Neural cell (in vitro differentiated cells): ENCODE measurements around the gene AFF2. TPM values are rescaled to one million over a fixed set of nuclear protein-coding genes. Genes with fewer than 3 reads are reported as not detected.

ENCODE experiments used
- H2AFZ ChIP-seq: fragments of 200-600, 300-800 bp; sonication (generic), shearing (Covaris generic); 2 replicates; pipeline ENCODE4 v1.6.0; 2014; ENCODE audit warnings: low read depth, mild to moderate bottlenecking, antibody characterized with exemption, low read length, moderate library complexity
- H3F3A ChIP-seq: fragments of 200-600 bp; shearing (Covaris generic); 2 replicates; pipeline ENCODE4 v1.6.1; 2016; ENCODE audit warnings: mild to moderate bottlenecking, moderate library complexity, mixed read lengths, antibody characterized with exemption, low read length; ENCODE audit not compliant: insufficient read depth, poor library complexity, severe bottlenecking
- H3K27ac ChIP-seq: fragments of 200-600, 300-800 bp; sonication (generic), shearing (Covaris generic); 2 replicates; pipeline ENCODE4 v1.5.1; 2014; ENCODE audit warnings: mild to moderate bottlenecking, low read length, moderate library complexity
- H3K27me3 ChIP-seq: fragments of 300-800, 200-600 bp; sonication (generic), shearing (Covaris generic); 2 replicates; pipeline ENCODE4 v1.6.0; 2014; ENCODE audit warnings: mild to moderate bottlenecking, low read depth, low read length, moderate library complexity; ENCODE audit not compliant: insufficient read depth
- H3K36me3 ChIP-seq: fragments of 300-800, 200-600 bp; sonication (generic), shearing (Covaris generic); 2 replicates; pipeline ENCODE4 v1.5.1; 2014; ENCODE audit warnings: mild to moderate bottlenecking, antibody characterized with exemption, low read length, moderate library complexity; ENCODE audit not compliant: insufficient read depth
- H3K4me2 ChIP-seq: fragments of 300-800, 200-600 bp; sonication (generic), shearing (Covaris generic); 2 replicates; pipeline ENCODE4 v1.6.0; 2014; ENCODE audit warnings: mild to moderate bottlenecking, low read length
- H3K4me3 ChIP-seq: fragments of 300-800, 200-600 bp; sonication (generic), shearing (Covaris generic); 2 replicates; pipeline ENCODE4 v1.5.1; 2014; ENCODE audit warnings: mild to moderate bottlenecking, low read length, moderate library complexity
- H3K79me2 ChIP-seq: fragments of 200-600 bp; shearing (Covaris generic); replicated peaks from 2 replicates; pipeline ENCODE4 v1.6.0; 2014; ENCODE audit warnings: mild to moderate bottlenecking, low read length, moderate library complexity; ENCODE audit not compliant: insufficient read depth
- H3K9ac ChIP-seq: fragments of 300-800, 200-600 bp; sonication (generic), shearing (Covaris generic); 2 replicates; pipeline ENCODE4 v1.6.1; 2016; ENCODE audit warnings: mild to moderate bottlenecking, low read length, mixed read lengths
- H3K9me2 ChIP-seq: fragments of 200-600 bp; shearing (Covaris generic); 2 replicates; pipeline ENCODE4 v1.6.1; 2016; ENCODE audit warnings: mild to moderate bottlenecking, low read length, mixed read lengths; ENCODE audit not compliant: insufficient read depth
- H3K9me3 ChIP-seq: fragments of 200-600, 300-800 bp; sonication (generic), shearing (Covaris generic); 2 replicates; pipeline ENCODE4 v1.6.1; 2016; ENCODE audit warnings: mild to moderate bottlenecking, mixed run types, low read length, moderate library complexity, mixed read lengths
- H4K20me1 ChIP-seq: fragments of 200-600 bp; shearing (Covaris generic); 2 replicates; pipeline ENCODE4 v1.6.1; 2016; ENCODE audit warnings: mild to moderate bottlenecking, mixed run types; ENCODE audit not compliant: insufficient read depth
- EP300 ChIP-seq: fragments of 450-650 bp; conservative IDR thresholded peaks from 2 replicates; pipeline ENCODE4 v1.6.1; 2014; ENCODE audit warnings: antibody characterized with exemption, mild to moderate bottlenecking, moderate library complexity; ENCODE audit not compliant: poor library complexity, severe bottlenecking
- EZH2 ChIP-seq: fragments of 200-600, 300-800 bp; shearing (Covaris generic), sonication (generic); IDR thresholded peaks from 2 replicates; pipeline ENCODE4 v1.6.1; 2014; ENCODE audit warnings: antibody characterized with exemption, low read length, borderline replicate concordance, mild to moderate bottlenecking; ENCODE audit not compliant: insufficient read depth, poor library complexity, severe bottlenecking
- MXI1 ChIP-seq: fragments of 450-650 bp; conservative IDR thresholded peaks from 2 replicates; pipeline ENCODE4 v1.6.1; 2014; ENCODE audit warnings: antibody characterized with exemption, mild to moderate bottlenecking; ENCODE audit not compliant: poor library complexity, severe bottlenecking
- POLR2AphosphoS5 ChIP-seq: IDR thresholded peaks from 2 replicates; pipeline ENCODE4 v1.6.1; 2012
- RAD21 ChIP-seq: fragments of 450-650 bp; conservative IDR thresholded peaks from 2 replicates; pipeline ENCODE4 v1.6.1; 2014; ENCODE audit warnings: antibody characterized with exemption, mild to moderate bottlenecking, moderate library complexity
- SMC3 ChIP-seq: fragments of 450-650 bp; conservative IDR thresholded peaks from 2 replicates; pipeline ENCODE4 v1.6.1; 2014; ENCODE audit warnings: antibody characterized with exemption, mild to moderate bottlenecking, moderate library complexity; ENCODE audit not compliant: poor library complexity
- TAF1 ChIP-seq: IDR thresholded peaks from 2 replicates; pipeline ENCODE4 v1.6.1; 2012; ENCODE audit warnings: low read depth
- polyA plus RNA-seq: library from polyadenylated mRNA; depleted of rRNA; stranded (reverse); fragments of >200 nt; gene quantifications from 2 replicates; pipeline ENCODE4 v1.2.3, GENCODE V29; 2014
- TF ChIP-seq, protein P1 (sequence below): IDR thresholded peaks from 2 replicates; pipeline ENCODE4 v1.6.1; 2012; ENCODE audit warnings: borderline replicate concordance
- TF ChIP-seq, protein P2 (sequence below): fragments of 450-650 bp; IDR thresholded peaks from 2 replicates; pipeline ENCODE4 v1.5.1; 2014; ENCODE audit warnings: antibody characterized with exemption, mild to moderate bottlenecking, moderate library complexity; ENCODE audit not compliant: poor library complexity, severe bottlenecking

The AFF2 gene
- polyA plus RNA-seq, 1 donor from 2014 or later = 10.5 TPM

DNA sequence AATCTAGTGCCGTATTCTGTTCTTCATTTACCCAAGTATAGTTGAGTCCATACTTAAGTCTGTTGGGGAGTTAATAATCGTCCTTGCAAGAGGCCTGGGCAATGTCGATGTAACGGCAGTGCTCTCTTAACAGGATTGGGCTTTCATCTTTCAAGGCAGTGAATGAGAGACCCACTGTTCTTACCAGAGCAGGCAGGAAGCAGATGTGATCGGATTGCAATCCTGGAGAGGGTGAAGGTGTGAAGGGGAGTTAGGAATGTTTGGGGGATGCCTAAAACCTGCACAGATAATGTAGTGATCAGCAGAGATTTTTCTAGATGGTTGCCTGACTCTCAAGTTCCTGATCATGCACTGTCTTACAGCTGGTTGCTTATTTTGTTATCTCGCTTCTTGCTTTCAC is 308.4 kb downstream of the AFF2 start:
- no peak overlapping the region for H2AFZ ChIP-seq
- no peak overlapping the region for H3K4me3 ChIP-seq
- H4K20me1 ChIP-seq = no peaks in the 10 kb centered on the region
- H3K36me3 ChIP-seq = no peaks in the 10 kb centered on the region
- H3K79me2 ChIP-seq = no peaks in the 10 kb centered on the region
- H3K9me2 ChIP-seq = no peaks in the 10 kb centered on the region
- H3F3A ChIP-seq = no peaks in the 10 kb centered on the region
- TF ChIP-seq, protein P1, sequence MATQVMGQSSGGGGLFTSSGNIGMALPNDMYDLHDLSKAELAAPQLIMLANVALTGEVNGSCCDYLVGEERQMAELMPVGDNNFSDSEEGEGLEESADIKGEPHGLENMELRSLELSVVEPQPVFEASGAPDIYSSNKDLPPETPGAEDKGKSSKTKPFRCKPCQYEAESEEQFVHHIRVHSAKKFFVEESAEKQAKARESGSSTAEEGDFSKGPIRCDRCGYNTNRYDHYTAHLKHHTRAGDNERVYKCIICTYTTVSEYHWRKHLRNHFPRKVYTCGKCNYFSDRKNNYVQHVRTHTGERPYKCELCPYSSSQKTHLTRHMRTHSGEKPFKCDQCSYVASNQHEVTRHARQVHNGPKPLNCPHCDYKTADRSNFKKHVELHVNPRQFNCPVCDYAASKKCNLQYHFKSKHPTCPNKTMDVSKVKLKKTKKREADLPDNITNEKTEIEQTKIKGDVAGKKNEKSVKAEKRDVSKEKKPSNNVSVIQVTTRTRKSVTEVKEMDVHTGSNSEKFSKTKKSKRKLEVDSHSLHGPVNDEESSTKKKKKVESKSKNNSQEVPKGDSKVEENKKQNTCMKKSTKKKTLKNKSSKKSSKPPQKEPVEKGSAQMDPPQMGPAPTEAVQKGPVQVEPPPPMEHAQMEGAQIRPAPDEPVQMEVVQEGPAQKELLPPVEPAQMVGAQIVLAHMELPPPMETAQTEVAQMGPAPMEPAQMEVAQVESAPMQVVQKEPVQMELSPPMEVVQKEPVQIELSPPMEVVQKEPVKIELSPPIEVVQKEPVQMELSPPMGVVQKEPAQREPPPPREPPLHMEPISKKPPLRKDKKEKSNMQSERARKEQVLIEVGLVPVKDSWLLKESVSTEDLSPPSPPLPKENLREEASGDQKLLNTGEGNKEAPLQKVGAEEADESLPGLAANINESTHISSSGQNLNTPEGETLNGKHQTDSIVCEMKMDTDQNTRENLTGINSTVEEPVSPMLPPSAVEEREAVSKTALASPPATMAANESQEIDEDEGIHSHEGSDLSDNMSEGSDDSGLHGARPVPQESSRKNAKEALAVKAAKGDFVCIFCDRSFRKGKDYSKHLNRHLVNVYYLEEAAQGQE = no peak
- TF ChIP-seq, protein P2, sequence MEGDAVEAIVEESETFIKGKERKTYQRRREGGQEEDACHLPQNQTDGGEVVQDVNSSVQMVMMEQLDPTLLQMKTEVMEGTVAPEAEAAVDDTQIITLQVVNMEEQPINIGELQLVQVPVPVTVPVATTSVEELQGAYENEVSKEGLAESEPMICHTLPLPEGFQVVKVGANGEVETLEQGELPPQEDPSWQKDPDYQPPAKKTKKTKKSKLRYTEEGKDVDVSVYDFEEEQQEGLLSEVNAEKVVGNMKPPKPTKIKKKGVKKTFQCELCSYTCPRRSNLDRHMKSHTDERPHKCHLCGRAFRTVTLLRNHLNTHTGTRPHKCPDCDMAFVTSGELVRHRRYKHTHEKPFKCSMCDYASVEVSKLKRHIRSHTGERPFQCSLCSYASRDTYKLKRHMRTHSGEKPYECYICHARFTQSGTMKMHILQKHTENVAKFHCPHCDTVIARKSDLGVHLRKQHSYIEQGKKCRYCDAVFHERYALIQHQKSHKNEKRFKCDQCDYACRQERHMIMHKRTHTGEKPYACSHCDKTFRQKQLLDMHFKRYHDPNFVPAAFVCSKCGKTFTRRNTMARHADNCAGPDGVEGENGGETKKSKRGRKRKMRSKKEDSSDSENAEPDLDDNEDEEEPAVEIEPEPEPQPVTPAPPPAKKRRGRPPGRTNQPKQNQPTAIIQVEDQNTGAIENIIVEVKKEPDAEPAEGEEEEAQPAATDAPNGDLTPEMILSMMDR = no peak
- TF ChIP-seq TAF1 (no peak), SMC3 (no peak), EP300 (no peak), POLR2AphosphoS5 (no peak), EZH2 (no peak), MXI1 (no peak), RAD21 (no peak)
- no peak overlapping the region for H3K27ac ChIP-seq
- no peak overlapping the region for H3K9ac ChIP-seq
- H3K9me3 ChIP-seq = no peaks in the 10 kb centered on the region
- H3K27me3 ChIP-seq = no peaks in the 10 kb centered on the region
- no peak overlapping the region for H3K4me2 ChIP-seq

DNA sequence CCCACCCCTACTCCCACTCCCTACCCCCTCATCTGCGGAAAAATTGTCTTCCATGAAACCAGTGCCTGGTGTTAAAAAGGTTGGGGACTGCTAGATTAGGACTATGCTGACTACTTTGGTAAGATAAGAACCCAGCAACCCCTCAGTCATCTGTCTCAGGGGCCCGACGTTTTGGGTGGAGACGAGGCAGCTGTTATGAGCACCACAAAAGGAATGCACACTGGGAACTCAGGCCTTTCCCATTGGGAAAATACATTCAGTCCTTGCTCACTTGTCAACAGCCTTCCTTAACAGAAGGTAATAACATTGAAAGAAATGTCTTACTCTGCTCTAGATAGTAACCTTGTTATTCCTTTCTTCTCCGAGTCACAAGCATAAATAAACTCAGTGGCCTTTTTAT is 310.8 kb downstream of the AFF2 start:
- Histone ChIP-seq H3K27ac (no peak overlapping the region), H3K4me3 (no peak overlapping the region), H2AFZ (no peak overlapping the region), H3K9ac (no peak overlapping the region), H3K79me2 (no peaks in the 10 kb centered on the region), H3K9me2 (no peaks in the 10 kb centered on the region), H3K4me2 (no peak overlapping the region), H3F3A (no peaks in the 10 kb centered on the region), H3K9me3 (no peaks in the 10 kb centered on the region), H3K36me3 (no peaks in the 10 kb centered on the region), H4K20me1 (no peaks in the 10 kb centered on the region), H3K27me3 (no peaks in the 10 kb centered on the region)
- TF ChIP-seq EP300 (no peak), MXI1 (no peak), RAD21 (no peak), SMC3 (no peak), TAF1 (no peak)
- TF ChIP-seq, protein P1 = no peak
- TF ChIP-seq, protein P2 = no peak
